ENCODE measurements around the gene CLIC5. TPM values are rescaled to one million over a fixed set of nuclear protein-coding genes. Genes with fewer than 3 reads are reported as not detected.

Gene CLIC5
- total RNA-seq, 1 experiment from 2014 or later = 0.20 TPM

DNA sequence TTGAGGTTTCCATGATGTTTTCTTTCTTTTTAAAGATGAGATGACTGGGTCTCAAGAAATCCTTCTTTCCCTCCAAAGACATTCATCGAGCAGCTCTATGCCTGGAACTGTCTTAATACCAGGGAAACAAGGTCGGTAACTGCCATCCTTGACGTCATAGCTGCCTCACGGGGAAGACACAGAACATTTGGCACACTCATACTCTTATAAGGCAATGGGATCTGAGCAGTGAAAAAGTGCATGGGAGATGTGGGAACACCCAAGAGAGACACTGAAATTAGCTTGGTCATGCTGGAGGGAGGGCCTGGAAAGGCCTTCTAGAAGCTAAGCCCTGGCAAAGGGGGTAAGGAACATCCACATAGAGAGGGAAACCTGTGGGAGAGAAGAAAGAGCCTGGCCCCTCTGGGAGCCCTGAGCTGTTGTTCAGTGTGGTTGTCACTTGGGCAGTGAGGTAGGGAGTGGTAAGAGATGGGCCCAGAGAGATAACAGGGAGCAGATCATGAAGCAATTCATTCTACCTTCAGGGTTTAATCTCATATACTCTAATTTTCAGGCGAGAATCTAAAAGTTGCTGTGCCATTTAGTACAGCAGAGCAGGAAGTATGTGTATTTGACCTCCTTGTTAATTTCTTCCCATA lies 30.8 kb downstream of the CLIC5 start:
- no peaks in the 10 kb centered on the region for H4K20me1 ChIP-seq (ENCODE audit: control insufficient read depth, insufficient read depth, insufficient read length)
- H3K23me2 ChIP-seq (ENCODE audit: insufficient read length, low read depth, low read length, poor library complexity, severe bottlenecking) = no peaks in the 10 kb centered on the region
- Mint-ChIP-seq H3K36me3 (ENCODE audit: insufficient read depth in 1 of 3, low read depth in 3 of 3) (no peaks in the 10 kb centered on the region), H3K9me3 (no peaks in the 10 kb centered on the region), H3K27ac (no peak overlapping the region), H3K27me3 (ENCODE audit: low read depth) (no peaks in the 10 kb centered on the region), H3K4me3 (no peak overlapping the region), H3K4me1 (peaks cover 0 to 9% of the 10 kb centered on the region in 2 experiments; a peak in 2 of 4 replicates)
- no peak overlapping the region for H2BK12ac ChIP-seq (ENCODE audit: insufficient read length, low read depth, low read length)
- H3K27me3 ChIP-seq (ENCODE audit: insufficient read depth, low read length) = no peaks in the 10 kb centered on the region
- no peak overlapping the region for H3K9ac ChIP-seq (ENCODE audit: extremely low read depth, insufficient read length, low read length)
- H4K8ac ChIP-seq (replicated peaks; ENCODE audit: insufficient read length, low read depth, low read length) = no peak overlapping the region
- no peaks in the 10 kb centered on the region for H3K79me1 ChIP-seq (ENCODE audit: insufficient read depth, low read depth, low read length, poor library complexity, severe bottlenecking)
- H3K56ac ChIP-seq (ENCODE audit: insufficient read length, low read depth, low read length) = no peak overlapping the region
- H3K4ac ChIP-seq (ENCODE audit: low read depth, low read length) = no peak overlapping the region
- no peak overlapping the region for H3K27ac ChIP-seq (ENCODE audit: insufficient read length, low read depth, low read length)
- TF ChIP-seq CTCF (conservative IDR thresholded peaks at IDR 0.05) = no peak
- H3K18ac ChIP-seq (ENCODE audit: insufficient read length, low read depth, low read length) = no peak overlapping the region
- no peaks in the 10 kb centered on the region for H3K79me2 ChIP-seq (ENCODE audit: insufficient read depth, low read length)
- no peak overlapping the region for H2BK120ac ChIP-seq (ENCODE audit: low read depth, low read length, poor library complexity, severe bottlenecking)
- no peaks in the 10 kb centered on the region for H3K9me3 ChIP-seq (ENCODE audit: control insufficient read depth, low read depth, low read length)
- H3K23ac ChIP-seq (ENCODE audit: insufficient read length, low read depth, low read length) = no peak overlapping the region
- H2BK20ac ChIP-seq (ENCODE audit: low read depth, low read length, poor library complexity, severe bottlenecking) = no peak overlapping the region
- H2BK15ac ChIP-seq (ENCODE audit: low read depth, low read length) = no peak overlapping the region
- no peak overlapping the region for H4K5ac ChIP-seq (ENCODE audit: insufficient read length, low read depth, low read length)
- no CpG with 5 or more reads among the region's 5 CpGs for WGBS (ENCODE audit: extremely low coverage, insufficient read length, low lambda C conversion rate)
- H2AFZ ChIP-seq (ENCODE audit: low read length) = no peak overlapping the region
- no peak overlapping the region for H4K91ac ChIP-seq (ENCODE audit: insufficient read length, low read depth, low read length)
- H2BK5ac ChIP-seq (ENCODE audit: insufficient read length, low read length) = no peak overlapping the region
- no peaks in the 10 kb centered on the region for H3K4me1 ChIP-seq (ENCODE audit: insufficient read depth, low read length)
- no peak overlapping the region for H3K14ac ChIP-seq (ENCODE audit: insufficient read depth, low read length)
- no peak for DNase-seq
- H3T11ph ChIP-seq (ENCODE audit: low read length) = no peak overlapping the region
- H2AK5ac ChIP-seq (ENCODE audit: insufficient read length, low read length) = no peak overlapping the region
- no peak overlapping the region for H3K4me2 ChIP-seq (ENCODE audit: insufficient read depth, insufficient read length, low read length)

Data from H9 (cell line).